ENCODE measurements around the gene IBA57. TPM values are rescaled to one million over a fixed set of nuclear protein-coding genes. Genes with fewer than 3 reads are reported as not detected.

Gene IBA57
- total and polyA plus RNA-seq, 4 donors: 2.8 to 21.4 (median 6.9) TPM

DNA sequence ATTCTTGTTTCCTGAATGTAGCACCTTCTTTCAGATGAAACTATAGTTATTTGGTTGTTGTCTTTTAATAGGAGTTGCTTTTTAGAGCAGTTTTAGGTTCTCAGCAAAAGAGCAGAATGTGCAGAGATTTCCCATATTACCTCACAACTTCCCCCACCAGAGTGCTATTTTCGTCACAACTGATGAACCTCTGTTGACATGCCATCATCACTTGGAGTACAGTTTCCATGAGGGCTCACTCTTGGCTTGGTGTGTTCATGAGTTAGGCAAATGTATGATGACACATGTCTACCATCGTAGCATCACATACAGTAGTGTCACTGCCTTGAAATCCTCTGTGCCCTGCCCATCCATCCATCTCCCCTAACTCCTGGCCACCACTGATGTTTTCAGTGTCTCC, 3.7 kb downstream of the IBA57 start:
- TF ChIP-seq, protein P1, sequence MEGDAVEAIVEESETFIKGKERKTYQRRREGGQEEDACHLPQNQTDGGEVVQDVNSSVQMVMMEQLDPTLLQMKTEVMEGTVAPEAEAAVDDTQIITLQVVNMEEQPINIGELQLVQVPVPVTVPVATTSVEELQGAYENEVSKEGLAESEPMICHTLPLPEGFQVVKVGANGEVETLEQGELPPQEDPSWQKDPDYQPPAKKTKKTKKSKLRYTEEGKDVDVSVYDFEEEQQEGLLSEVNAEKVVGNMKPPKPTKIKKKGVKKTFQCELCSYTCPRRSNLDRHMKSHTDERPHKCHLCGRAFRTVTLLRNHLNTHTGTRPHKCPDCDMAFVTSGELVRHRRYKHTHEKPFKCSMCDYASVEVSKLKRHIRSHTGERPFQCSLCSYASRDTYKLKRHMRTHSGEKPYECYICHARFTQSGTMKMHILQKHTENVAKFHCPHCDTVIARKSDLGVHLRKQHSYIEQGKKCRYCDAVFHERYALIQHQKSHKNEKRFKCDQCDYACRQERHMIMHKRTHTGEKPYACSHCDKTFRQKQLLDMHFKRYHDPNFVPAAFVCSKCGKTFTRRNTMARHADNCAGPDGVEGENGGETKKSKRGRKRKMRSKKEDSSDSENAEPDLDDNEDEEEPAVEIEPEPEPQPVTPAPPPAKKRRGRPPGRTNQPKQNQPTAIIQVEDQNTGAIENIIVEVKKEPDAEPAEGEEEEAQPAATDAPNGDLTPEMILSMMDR (IDR thresholded peaks at IDR 0.05; ENCODE audit: control extremely low read depth, extremely low read depth): no peak
- no peaks in the 10 kb centered on the region for H3K27me3 ChIP-seq (ENCODE audit: control insufficient read depth in 3 of 3, insufficient read depth in 3 of 3, low read length in 2 of 3)
- WGBS, 2 donors: 69 to 85% methylated on average over 2 of the region's 2 CpGs
- H3K4me3 ChIP-seq: no peak overlapping the region
- H3K4me1 ChIP-seq (ENCODE audit: control insufficient read depth in 5 of 5, insufficient read depth in 5 of 5, low read length in 5 of 5): peaks cover 0 to 19% (median 5%) of the 10 kb centered on the region in 5 donors
- DNase-seq (no peak), ATAC-seq (ENCODE audit: insufficient read depth, low FRiP score) (no peak)
- no peaks in the 10 kb centered on the region for H3K9me3 ChIP-seq (ENCODE audit: control insufficient read depth in 4 of 4, insufficient read depth in 3 of 4, low read length in 3 of 4)
- no peak overlapping the region for H3K27ac ChIP-seq (ENCODE audit: low read depth in 1 of 2, low read length in 1 of 2)
- H3K9ac ChIP-seq (ENCODE audit: insufficient read depth in 1 of 2, low read length in 2 of 2): no peak overlapping the region
- peaks cover 0 to 7% (median 0%) of the 10 kb centered on the region in 4 donors for H3K36me3 ChIP-seq (ENCODE audit: control insufficient read depth in 4 of 4, insufficient read depth in 4 of 4, low read length in 4 of 4)

DNA sequence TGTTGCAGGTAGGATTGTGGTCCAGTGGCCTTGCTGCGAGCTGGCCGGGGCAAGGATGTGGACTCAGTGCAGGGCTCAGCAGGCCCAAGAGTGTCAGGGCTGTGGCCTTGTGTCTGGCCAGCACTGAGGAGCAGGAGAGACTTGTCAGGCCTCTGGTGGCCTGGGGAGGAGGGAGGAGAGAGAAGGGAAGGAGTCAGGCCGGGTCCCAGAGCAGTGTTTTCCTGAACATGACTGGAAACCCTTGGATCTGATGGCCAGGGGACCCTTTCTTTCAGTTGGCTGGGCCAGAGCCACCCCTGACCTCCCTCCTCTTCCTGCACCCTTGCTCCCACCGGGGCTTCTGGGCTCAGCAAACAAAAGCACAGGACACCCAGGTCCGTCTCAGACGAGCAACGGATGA, 5.1 kb downstream of the IBA57 start:
- WGBS, 2 donors: 87 to 90% methylated on average over 7 of the region's 7 CpGs
- Histone ChIP-seq H3K36me3 (ENCODE audit: control insufficient read depth in 4 of 4, insufficient read depth in 4 of 4, low read length in 4 of 4) (peaks cover 0 to 15% (median 6%) of the 10 kb centered on the region in 4 donors), H3K9ac (ENCODE audit: insufficient read depth in 1 of 2, low read length in 2 of 2) (no peak overlapping the region), H3K4me3 (no peak overlapping the region), H3K27ac (ENCODE audit: low read depth in 1 of 2, low read length in 1 of 2) (no peak overlapping the region), H3K27me3 (ENCODE audit: control insufficient read depth in 3 of 3, insufficient read depth in 3 of 3, low read length in 2 of 3) (no peaks in the 10 kb centered on the region), H3K4me1 (ENCODE audit: control insufficient read depth in 5 of 5, insufficient read depth in 5 of 5, low read length in 5 of 5) (peaks cover 0 to 12% (median 5%) of the 10 kb centered on the region in 5 donors), H3K9me3 (ENCODE audit: control insufficient read depth in 4 of 4, insufficient read depth in 3 of 4, low read length in 3 of 4) (no peaks in the 10 kb centered on the region)
- DNase-seq (no peak), ATAC-seq (ENCODE audit: insufficient read depth, low FRiP score) (no peak)
- TF ChIP-seq, protein P1 (IDR thresholded peaks at IDR 0.05; ENCODE audit: control extremely low read depth, extremely low read depth): no peak

DNA sequence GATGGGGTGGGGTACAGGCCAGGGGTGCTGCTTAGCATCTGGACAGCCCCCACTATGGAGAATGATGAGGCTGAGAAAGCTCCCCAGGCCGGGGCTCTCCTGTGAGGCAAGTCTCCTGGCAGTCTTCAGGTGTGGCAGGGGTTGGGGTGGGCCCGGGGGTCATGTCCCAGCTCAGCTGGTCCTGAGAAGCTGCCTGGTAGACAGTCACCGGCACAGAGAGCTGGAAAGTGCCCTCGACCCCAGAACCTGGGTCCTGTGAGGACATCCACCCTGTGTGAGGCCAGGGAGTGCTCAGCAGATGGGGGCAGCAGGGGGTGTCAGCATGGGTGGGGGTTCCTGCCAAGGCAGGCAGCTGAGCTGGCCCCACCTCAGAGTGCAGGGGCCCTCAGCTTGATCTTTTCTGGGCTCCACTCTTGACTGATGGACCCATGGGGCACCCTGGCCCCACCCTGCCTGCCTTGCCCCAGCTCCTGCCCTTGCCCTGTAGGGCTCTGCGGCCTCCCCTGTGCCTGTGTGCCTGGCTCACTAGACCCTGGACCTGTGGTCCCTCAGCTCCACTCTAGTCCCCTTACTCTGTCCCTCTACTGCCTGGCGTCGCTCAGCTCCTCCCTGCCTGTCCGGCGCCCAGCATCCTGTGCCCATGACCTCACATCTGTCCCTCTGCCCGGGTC, 5.8 kb downstream of the IBA57 start:
- WGBS, 2 donors: 81 to 82% methylated on average over 10 of the region's 10 CpGs
- Histone ChIP-seq H3K4me3 (no peak overlapping the region), H3K9me3 (ENCODE audit: control insufficient read depth in 4 of 4, insufficient read depth in 3 of 4, low read length in 3 of 4) (no peaks in the 10 kb centered on the region), H3K27me3 (ENCODE audit: control insufficient read depth in 3 of 3, insufficient read depth in 3 of 3, low read length in 2 of 3) (no peaks in the 10 kb centered on the region), H3K4me1 (ENCODE audit: control insufficient read depth in 5 of 5, insufficient read depth in 5 of 5, low read length in 5 of 5) (peaks cover 0 to 12% (median 5%) of the 10 kb centered on the region in 5 donors), H3K27ac (ENCODE audit: low read depth in 1 of 2, low read length in 1 of 2) (no peak overlapping the region), H3K9ac (ENCODE audit: insufficient read depth in 1 of 2, low read length in 2 of 2) (no peak overlapping the region), H3K36me3 (ENCODE audit: control insufficient read depth in 4 of 4, insufficient read depth in 4 of 4, low read length in 4 of 4) (peaks cover 0 to 16% (median 10%) of the 10 kb centered on the region in 4 donors)
- TF ChIP-seq, protein P1 (IDR thresholded peaks at IDR 0.05; ENCODE audit: control extremely low read depth, extremely low read depth): no peak
- no peak for ATAC-seq (ENCODE audit: insufficient read depth, low FRiP score)
- DNase-seq: no peak

All from lung (tissue), 12 donors.